Osteocyte (in vitro differentiated cells): Measurements from ENCODE around the gene SRP54. TPM values are rescaled to one million over a fixed set of nuclear protein-coding genes. Genes with fewer than 3 reads are reported as not detected.
"Not testable (repeated sequence)": the region's sequence is repeated elsewhere in the genome, so short reads cannot be mapped to it uniquely, and the experiment has no call there.

Experiments used
- DNase-seq: peaks from one replicate; pipeline ENCODE4 v3.0.0; 2021; ENCODE audit warnings: mixed read lengths; ENCODE audit not compliant: unreplicated experiment; ENCODE audit errors: extremely low spot score
- H3K27ac Mint-ChIP-seq: one replicate; pipeline ENCODE4 v1.8.0; 2021; ENCODE audit warnings: mild to moderate bottlenecking, mixed read lengths; ENCODE audit not compliant: unreplicated experiment
- H3K27me3 Mint-ChIP-seq: one replicate; pipeline ENCODE4 v1.8.0; 2021; ENCODE audit warnings: mixed read lengths; ENCODE audit not compliant: unreplicated experiment
- H3K36me3 Mint-ChIP-seq: one replicate; pipeline ENCODE4 v1.8.0; 2021; ENCODE audit warnings: mixed read lengths; ENCODE audit not compliant: unreplicated experiment
- H3K4me1 Mint-ChIP-seq: one replicate; pipeline ENCODE4 v1.8.0; 2021; ENCODE audit warnings: mixed read lengths; ENCODE audit not compliant: unreplicated experiment
- H3K4me3 Mint-ChIP-seq: one replicate; pipeline ENCODE4 v1.8.0; 2021; ENCODE audit warnings: mild to moderate bottlenecking, moderate library complexity, mixed read lengths; ENCODE audit not compliant: unreplicated experiment
- H3K9me3 Mint-ChIP-seq: one replicate; pipeline ENCODE4 v1.8.0; 2021; ENCODE audit warnings: mixed read lengths; ENCODE audit not compliant: unreplicated experiment
- CTCF ChIP-seq: fragments of 200-600 bp; sonication (generic); IDR thresholded peaks from 2 replicates; pipeline ENCODE4 v1.5.0; 2021; ENCODE audit warnings: antibody characterized with exemption, mild to moderate bottlenecking, moderate library complexity
- total RNA-seq: library from RNA; stranded (reverse); gene quantifications from 2 replicates; pipeline ENCODE4 v1.2.1, GENCODE V29; 2021

Gene SRP54
- total RNA-seq, 1 donor from 2014 or later = 59.7 TPM

GRCh38 chr14:34957771-34958286 lies 25.0 kb upstream of the SRP54 start:
- no peaks in the 10 kb centered on the region for H3K4me1 Mint-ChIP-seq
- H3K4me3 Mint-ChIP-seq = no peak overlapping the region
- no peak overlapping the region for H3K27ac Mint-ChIP-seq
- no peaks in the 10 kb centered on the region for H3K27me3 Mint-ChIP-seq
- H3K36me3 Mint-ChIP-seq = peaks cover 15% of the 10 kb centered on the region
- DNase-seq = no peak
- TF ChIP-seq CTCF = no peak
- H3K9me3 Mint-ChIP-seq = no peaks in the 10 kb centered on the region

DNA sequence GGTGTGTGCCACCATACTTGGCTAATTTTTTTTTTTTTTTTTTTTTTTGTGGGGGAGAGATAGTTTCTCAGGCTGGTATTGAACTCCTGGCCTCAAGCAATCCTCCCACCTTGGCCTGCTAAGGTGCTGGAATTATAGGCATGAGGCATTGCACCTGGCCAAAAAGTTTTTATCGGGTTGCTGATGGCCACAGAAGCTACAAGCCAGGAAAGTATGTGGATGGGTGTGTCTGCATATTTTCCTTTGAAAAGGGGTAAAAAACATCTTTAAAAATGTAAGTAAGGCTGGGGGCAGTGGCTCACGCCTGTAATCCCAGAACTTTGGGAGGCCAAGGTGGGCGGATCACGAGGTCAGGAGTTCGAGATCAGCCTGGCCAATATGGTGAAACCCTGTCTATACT lies 20.7 kb upstream of the SRP54 start:
- not testable (repeated sequence) for H3K36me3 Mint-ChIP-seq, H3K27ac Mint-ChIP-seq, H3K4me3 Mint-ChIP-seq, DNase-seq, H3K27me3 Mint-ChIP-seq, H3K4me1 Mint-ChIP-seq, H3K9me3 Mint-ChIP-seq

- Mint-ChIP-seq H3K36me3 (peaks cover 4% of the 10 kb centered on the region), H3K4me3 (no peak overlapping the region), H3K27me3 (no peaks in the 10 kb centered on the region), H3K27ac (no peak overlapping the region), H3K4me1 (no peaks in the 10 kb centered on the region), H3K9me3 (no peaks in the 10 kb centered on the region)
- no peak for TF ChIP-seq CTCF
- no peak for DNase-seq
Observed at GRCh38 chr14:34964977-34965764, 17.6 kb upstream of the SRP54 start.

- H3K9me3 Mint-ChIP-seq = no peaks in the 10 kb centered on the region
- DNase-seq = no peak
- no peaks in the 10 kb centered on the region for H3K4me1 Mint-ChIP-seq
- no peaks in the 10 kb centered on the region for H3K27me3 Mint-ChIP-seq
- no peak for TF ChIP-seq CTCF
- H3K4me3 Mint-ChIP-seq = no peak overlapping the region
- no peak overlapping the region for H3K27ac Mint-ChIP-seq
- H3K36me3 Mint-ChIP-seq = peaks cover 4% of the 10 kb centered on the region
Observed at GRCh38 chr14:34965912-34966311, 16.9 kb upstream of the SRP54 start.

- no peak for DNase-seq
Observed at GRCh38 chr14:34966413-34966812, 16.4 kb upstream of the SRP54 start.

More at GRCh38 chr14:34966413-34966812, 16.4 kb upstream of the SRP54 start:
- H3K27me3 Mint-ChIP-seq = no peaks in the 10 kb centered on the region
- H3K9me3 Mint-ChIP-seq = no peaks in the 10 kb centered on the region
- no peak for TF ChIP-seq CTCF
- H3K4me3 Mint-ChIP-seq = no peak overlapping the region
- H3K27ac Mint-ChIP-seq = no peak overlapping the region
- peaks cover 3% of the 10 kb centered on the region for H3K4me1 Mint-ChIP-seq
- peaks cover 4% of the 10 kb centered on the region for H3K36me3 Mint-ChIP-seq
